Vagina (tissue), 2 donors: Measurements from ENCODE around the gene SORCS1.

Source experiments
- POLR2A ChIP-seq, 2 donors: fragments of 450-650 bp; IDR thresholded peaks; one replicate each; pipeline ENCODE4 v1.6.1; 2017; ENCODE audit warnings: antibody characterized with exemption in 2 of 2, mild to moderate bottlenecking in 2 of 2, moderate library complexity in 2 of 2
- TF ChIP-seq, protein P1 (sequence below), 3 experiments: fragments of 450-650 bp in 2 of 3; fragments of 200-600 bp in 1 of 3; sonication (generic) in 1 of 3; IDR thresholded peaks; one replicate each; pipeline ENCODE4 v1.5.1; 2017 to 2019; ENCODE audit warnings: antibody characterized with exemption in 3 of 3, mild to moderate bottlenecking in 2 of 3, moderate library complexity in 2 of 3

DNA sequence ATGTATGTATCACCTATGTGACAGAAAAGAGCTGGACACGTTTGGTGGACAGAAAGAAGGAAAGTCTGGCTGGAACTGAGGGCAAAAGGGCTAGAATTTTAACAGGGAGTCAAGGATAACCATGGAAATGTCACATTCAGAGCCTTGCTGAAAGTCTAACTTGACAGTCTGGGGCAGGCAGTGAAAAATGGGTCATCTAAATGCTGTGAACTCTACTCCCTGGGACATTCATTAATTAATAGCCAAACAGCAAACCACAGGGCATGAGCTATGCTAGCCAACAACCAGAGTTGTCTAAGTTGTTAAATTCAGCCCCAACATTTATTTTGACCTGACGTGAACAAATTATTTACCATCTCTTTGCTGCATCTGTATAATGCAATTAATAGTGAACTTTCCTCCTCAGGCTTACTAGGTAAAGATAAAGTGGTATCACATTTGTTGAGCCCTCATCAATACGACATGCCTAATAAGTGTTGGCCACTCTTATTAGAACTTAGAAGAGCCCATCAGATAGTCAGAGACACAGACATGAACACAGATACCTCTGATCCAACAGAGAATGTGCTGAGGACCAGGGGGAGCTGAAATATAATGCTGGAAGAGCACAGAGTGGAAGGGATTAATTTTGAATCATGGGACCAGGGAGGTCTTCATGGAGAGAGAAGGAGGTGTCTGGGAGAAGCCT, 109.9 kb downstream of the SORCS1 start:
- no peak for TF ChIP-seq POLR2A (IDR thresholded peaks at IDR 0.05)
- TF ChIP-seq, protein P1, sequence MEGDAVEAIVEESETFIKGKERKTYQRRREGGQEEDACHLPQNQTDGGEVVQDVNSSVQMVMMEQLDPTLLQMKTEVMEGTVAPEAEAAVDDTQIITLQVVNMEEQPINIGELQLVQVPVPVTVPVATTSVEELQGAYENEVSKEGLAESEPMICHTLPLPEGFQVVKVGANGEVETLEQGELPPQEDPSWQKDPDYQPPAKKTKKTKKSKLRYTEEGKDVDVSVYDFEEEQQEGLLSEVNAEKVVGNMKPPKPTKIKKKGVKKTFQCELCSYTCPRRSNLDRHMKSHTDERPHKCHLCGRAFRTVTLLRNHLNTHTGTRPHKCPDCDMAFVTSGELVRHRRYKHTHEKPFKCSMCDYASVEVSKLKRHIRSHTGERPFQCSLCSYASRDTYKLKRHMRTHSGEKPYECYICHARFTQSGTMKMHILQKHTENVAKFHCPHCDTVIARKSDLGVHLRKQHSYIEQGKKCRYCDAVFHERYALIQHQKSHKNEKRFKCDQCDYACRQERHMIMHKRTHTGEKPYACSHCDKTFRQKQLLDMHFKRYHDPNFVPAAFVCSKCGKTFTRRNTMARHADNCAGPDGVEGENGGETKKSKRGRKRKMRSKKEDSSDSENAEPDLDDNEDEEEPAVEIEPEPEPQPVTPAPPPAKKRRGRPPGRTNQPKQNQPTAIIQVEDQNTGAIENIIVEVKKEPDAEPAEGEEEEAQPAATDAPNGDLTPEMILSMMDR (IDR thresholded peaks at IDR 0.05) = no peak
